MV-4-11 (cell line): ENCODE measurements around the gene LMTK2.

Experiments used
- DNase-seq: peaks from one replicate; lab custom pipeline; 2025; lab: John Stamatoyannopoulos, UW

LMTK2 gene

DNA sequence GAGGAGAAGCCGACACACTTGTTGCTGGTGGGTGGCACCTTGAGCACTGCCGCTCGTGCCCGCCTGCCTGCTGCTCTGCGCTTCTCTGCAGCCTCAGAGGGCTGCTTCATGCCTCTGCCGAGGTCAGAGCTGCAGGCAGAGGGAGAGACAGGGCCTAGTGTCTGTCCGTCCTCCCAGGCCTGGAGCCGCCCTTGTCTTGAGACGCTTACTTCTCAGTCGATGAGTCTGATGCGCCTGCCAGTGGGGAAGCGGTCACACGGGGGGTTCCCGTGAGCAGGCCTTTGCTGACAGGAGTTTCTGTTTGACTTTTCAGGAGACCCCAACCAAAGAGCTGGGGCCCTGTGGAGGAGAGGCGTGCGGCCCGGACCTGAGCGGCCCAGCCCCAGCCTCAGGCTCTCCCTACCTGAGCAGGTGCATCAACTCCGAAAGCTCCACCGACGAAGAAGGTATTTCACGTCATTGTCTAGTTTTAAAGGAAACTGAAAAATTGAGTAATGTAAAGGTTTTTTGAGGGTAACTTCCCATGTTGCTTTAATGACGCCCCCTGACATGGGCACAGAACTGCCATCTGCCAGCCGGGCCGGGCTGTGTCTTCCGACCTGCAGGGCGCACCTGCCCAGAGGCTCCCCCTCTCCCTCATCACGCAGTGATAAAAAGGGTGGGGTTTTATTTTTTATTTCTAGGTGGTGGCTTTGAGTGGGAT, 96.8 kb downstream of the LMTK2 start:
- no peak for DNase-seq

DNA sequence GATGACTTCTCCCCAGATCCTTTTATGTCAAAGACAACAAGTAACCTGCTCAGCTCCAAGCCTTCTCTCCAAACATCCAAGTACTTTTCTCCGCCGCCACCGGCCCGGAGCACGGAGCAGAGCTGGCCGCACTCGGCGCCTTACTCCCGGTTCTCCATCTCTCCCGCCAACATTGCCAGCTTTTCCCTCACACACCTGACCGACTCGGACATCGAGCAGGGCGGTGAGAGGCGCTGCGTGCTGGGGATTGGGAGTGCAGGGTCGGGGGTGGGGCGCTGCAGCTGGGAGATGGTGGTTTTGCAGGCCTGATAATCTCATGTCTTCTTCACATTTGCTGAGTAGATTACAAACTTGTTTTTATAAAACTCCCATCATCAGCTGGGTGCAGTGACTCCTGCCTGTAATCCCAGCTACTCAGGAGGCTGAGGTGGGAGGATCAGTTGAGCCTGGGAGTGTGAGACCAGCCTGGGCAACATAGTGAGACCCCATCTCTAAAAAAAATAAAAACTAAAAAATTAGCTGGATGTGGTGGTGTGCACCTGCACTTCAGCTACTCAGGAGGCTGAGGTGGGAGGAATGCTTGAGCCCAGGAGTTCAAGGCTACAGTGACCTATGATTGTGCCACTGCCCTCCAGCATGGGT, 97.4 kb downstream of the LMTK2 start:
- no peak for DNase-seq

DNA sequence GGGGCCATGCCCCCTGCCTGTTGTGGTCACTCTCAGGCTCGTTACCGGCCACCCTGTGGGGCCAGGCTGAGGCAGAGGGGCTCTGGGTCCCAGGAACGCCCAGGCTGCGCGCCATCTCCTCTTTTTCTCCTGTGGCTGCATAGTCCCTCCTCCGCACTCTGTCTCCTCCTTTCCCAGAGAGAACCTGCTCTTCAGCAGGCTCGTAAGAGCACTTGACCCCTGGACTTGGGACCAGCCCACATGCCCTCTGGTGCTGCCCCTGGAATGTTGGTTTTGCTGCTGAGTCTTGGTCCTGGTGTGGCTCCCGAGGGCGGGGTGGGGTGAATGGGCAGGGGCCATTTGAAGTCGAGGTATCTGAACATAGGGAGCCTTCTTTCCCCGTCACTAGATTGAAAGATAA, 98.0 kb downstream of the LMTK2 start:
- no peak for DNase-seq

DNA sequence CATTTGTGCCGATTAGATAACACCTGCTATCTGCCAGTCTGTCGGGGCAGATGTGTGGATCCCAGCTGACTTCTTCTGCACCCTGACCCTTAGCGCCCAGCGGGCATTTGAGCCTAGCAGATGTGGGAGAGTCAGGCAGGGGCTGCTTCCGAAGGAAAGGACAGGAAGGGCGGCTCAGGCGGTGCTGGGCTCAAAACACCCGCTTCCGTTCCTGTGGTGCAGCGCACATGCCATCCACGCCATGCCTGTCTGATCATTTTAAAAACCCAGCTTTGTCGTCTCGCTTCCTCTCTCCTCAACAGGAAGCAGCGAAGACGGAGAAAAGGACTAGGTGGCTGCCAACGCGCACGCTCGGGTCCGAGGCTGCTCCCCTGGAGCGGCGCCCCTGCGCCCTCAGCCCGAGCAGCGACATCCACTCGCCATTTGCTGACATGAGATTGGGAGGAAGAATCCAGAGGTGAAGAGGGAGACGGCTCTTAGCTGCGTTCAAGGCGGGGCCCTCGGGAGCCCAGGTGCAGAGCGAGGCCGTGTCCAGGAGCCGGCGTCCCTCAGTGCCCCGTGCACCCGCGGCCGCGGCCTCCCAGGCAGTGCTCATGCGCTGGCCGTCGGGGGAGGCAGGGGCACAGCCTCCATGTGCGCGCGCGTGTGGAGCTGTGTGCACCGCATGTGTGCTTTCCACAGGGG, 98.6 kb downstream of the LMTK2 start:
- DNase-seq = no peak

DNA sequence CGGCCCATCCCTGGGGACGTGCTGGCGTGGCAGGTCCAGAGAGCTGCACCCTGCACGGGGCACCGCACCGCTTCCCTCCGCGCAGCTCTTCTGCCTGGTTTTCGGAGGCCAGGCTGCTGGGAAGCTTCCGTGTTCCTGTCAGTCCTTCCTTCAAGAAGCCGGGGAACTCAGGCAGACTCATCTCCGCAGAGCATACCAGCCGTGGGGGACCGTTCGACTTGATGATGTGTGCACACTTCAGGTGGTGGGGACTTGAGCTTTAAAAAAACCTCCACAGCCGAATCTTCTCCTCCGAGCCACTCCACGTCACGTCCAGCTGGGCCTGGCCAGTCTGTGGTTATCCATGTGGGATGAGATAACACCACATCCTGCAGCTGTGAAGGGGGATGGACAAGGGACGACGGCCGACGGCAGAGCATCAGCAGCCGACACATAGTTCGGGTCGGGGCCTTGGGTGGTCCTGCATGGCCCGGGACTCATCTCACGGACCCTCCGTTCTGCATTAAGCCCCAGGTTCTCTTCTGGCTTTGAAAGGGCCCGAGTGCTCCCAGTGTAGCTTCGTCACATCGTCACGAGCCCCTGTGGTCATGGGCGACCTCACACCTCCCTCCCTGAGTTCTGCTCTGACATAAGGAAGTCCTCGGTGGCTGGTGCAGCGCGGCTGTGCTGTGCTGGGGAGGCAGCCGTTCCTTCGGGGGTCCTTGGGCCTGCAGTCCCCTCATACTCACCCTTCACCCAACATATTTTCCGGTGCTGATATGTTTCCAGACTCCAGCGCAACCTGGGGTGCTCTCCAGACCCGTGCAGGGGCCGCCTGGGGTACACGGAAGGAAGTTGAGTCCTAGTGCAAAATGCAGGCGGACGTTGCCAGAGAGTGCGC, 100.0 kb downstream of the LMTK2 start:
- no peak for DNase-seq

DNA sequence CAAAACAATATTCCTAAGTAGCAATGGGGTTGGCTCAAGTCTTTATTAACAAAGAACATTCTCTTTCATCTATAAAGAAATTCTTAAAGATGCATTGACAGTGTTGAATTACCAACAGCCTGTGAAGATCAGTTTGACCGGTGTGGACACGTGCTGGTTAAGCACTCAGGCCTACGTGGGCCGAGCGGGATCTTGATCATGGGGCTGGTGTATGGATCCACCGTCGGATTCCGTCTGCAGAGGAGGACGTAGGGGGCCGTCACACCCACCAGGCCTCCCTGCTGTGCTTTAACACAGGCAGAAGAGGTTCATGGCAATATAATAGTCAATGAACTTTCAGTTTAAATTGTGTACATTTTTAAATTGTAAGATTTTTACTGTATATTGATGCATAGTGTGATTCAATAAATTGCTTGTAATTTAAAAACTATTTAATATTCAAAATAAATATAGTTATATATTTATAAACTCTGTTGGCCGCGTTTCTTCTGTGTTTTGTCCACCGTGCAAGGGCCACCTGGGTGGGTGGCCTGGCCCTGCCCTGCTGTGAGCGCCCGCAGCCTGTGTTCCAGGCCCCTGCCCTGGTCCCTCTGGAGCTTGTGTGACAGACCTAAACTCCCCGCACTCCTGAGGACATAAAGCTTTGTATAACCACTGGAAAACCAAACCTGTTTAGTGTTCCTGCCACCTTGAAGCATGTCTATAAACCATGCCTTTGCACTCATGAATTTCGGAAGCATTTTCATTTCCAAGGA, 102.7 kb downstream of the LMTK2 start:
- DNase-seq = no peak

DNA sequence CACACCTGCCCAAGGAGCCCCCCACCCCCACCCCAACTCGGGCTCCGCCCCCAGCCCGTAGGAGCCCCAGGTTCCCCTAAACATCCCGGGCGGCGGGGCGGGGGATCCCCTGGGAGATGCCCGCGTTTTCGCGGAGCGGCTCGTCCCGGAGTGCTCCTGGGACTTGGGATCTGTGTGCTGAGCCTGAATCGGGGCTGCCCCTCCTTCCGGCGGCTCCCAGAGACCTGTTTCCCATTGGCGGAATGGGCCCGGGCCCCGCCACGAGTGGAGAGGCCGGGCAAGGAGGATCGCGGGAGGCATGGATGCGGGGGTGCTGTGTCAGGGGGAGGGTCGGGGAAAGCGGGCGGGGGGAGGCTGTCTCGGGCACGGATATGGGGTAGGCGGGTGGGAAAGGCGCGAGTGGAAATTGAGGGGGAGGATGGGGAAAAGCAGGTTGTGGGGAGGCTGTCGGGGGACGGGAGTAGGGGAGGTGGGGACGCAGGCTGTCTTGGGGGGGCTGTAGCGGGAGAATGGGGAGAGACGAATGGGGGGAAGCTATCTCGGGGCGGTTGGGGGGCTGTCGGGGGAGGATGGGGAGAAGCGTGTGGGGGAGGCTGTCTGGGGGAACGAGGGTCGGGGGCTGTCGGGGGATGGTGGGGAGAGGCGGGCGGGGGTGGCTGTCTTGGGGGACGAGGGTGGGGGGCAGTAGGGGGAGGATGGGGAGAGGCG, 104.0 kb downstream of the LMTK2 start:
- no peak for DNase-seq

DNA sequence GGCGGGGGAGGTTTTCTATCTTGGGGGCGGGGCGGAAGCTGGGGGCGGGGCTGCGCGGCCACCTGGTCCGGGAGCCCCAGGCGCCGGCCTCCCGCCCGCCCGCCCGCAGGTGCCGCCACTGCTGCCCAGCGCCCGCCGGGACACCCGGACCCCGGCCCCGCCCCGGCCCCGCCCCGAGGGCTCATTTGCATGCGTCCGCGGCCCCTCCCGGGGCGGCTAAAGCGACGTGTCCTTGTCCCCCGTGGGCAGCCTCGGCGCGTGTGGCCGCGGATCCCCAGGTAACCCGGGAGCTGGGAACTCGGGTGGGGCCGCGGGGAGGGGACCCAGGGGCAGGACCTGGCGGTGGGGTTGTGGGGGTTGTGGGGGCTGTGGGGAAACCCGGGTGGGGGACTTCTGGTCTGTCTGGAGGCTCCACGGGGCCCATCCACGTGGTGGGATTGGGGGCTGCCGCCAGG, 104.6 kb downstream of the LMTK2 start, which contains the start of gene BHLHA15:
Gene BHLHA15, plus strand, starts transcription at position 219 of the 455 bp plus-strand sequence. CDS start 871 bp downstream, outside the sequence.
- no peak for DNase-seq

DNA sequence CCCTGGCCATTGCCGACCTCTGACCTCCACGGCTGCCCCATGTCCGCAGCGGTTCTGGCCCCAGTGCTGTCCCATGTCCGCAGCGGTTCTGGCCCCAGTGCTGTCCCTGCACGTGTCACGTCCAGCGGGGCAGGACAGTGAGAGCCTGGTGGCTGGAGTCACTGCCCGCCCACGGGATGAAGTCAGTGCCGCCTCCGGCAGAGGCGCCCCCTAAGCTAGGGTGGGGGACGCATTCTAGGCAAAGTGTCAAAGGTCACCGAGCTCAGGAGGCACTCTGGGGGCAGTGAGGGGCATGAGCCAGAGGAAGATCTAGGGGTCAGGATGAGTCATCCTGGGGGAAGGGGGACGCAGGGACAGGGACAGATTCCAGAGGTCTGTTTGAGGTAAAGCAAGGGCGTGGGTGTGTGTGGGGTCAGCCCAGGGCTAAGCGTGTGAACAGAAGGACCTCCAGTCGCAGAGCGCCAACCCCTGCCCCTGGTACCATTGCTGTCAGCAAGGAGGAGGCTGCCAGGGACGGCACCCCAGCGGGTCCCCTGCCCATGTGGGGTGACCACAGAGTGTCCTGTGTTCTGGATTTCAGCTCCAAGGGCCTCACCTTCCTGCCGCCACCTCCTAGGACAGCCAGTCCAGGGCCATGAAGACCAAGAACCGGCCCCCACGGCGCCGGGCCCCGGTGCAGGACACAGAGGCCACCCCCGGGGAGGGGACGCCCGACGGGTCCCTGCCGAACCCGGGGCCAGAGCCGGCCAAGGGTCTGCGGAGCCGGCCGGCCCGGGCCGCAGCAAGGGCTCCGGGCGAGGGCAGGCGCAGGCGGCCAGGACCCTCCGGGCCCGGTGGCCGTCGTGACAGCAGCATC, 105.2 kb downstream of the LMTK2 start:
- no peak for DNase-seq

DNA sequence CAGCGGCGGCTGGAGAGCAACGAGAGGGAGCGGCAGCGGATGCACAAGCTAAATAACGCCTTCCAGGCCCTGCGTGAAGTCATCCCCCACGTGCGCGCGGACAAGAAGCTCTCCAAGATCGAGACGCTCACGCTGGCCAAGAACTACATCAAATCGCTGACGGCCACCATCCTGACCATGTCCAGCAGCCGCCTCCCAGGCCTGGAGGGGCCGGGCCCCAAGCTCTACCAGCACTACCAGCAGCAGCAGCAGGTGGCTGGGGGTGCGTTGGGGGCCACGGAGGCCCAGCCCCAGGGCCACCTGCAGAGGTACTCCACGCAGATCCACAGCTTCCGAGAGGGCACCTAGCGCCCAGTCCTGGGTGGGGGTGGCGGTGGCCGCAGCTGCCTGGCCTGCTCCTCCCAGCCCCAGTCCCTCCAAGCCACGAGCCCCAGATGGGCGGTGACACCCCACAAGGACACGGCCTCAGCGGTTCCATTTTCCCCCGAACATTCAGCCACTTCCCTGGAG, 105.9 kb downstream of the LMTK2 start:
- DNase-seq = no peak

DNA sequence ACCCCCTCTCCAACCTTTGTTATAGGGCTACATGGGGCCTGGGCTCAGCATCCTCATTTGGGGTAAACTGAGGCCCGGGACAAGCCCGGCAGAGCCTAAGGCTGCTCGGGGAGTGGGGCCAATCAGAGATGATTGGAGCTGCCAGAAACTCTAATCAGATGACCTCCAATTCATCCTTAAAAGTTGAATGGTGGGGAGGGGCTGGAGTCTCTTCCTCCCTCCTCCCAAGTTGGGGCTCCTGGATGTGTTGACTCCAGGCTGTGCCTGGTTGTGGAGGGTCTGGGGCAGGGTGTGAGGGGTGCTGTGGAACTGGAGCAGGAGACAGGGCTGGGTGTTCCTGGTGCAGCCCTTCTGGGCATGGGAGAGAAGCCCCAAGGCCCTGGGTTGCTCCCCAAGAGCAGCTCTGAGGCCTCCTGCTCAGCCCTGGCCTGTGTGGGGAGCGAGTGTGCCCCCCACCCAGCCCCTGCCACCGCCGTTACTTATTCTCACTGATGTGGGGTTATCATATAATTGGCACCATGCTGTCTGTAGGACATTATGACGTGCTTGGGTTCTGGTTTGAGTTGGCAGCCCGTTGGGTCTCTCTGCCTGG, 106.7 kb downstream of the LMTK2 start:
- DNase-seq = no peak

DNA sequence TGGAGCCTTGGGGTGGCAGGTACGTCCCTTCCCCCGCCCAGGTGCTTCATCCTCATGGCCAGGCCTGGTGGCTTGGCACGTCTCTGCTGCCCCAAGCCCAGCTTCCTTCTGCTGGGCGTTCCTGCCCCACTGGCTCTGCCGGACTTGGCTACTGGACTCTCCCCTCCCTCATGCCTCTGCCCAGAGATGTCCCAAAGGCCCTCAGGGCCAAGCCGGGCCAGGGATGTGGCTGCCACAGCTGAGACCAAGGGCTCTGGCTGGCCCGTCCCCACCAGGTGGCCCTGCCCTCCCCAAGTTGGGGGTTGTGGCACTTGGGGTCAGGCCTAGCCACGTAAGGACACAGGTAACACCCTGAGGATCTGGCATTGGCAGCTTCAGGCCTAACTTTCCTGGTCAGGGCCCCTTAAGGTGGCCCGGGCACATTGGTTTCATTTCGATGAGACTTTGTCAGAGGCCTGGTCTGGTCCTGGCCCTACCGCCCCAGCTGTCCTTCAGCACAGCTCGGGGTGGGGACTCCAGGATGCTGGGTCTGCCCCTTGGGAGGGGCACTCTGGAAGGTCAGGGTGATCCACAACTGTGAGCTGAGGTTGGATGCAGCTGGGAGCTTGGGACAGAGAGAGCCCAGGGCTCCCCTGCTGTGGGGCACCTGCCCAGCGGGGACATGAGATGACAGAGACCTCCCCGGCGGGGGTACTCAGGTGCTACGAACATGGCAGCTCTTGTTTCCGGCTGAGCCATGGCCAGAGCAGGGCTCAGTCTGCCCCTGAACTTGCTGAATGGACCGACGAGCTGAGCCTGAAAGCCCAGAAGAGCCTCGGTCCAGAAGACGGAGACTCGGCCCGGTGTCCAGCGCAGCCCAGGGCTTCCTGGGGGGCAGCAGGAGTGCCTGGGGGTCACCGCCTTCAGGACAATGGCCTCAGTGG, 107.5 kb downstream of the LMTK2 start:
- no peak for DNase-seq

DNA sequence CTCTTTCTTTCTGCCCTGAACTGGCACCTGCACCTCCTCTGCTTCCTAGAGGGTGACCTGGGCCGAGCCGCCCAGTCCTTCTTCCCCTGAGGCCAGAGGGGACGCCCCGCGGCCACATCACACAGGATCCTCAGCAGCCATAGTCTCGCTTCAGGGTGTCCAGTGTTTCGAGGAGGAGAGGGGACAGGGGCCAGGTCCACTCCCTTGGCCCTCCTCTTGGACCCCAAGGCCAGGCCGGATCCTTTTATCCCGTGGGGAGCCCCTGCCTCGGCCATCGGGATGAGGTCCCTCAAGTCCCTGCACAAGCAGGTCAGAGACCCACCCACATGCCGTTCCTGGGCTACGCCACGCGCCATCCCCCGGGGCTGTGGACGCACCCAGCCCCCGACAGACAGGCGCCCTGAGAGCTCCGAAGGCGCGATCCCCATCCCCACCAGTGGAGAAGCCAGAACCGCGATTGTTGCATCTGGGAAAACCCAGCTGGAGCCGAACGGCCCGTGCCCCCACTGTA, 108.2 kb downstream of the LMTK2 start:
- no peak for DNase-seq

DNA sequence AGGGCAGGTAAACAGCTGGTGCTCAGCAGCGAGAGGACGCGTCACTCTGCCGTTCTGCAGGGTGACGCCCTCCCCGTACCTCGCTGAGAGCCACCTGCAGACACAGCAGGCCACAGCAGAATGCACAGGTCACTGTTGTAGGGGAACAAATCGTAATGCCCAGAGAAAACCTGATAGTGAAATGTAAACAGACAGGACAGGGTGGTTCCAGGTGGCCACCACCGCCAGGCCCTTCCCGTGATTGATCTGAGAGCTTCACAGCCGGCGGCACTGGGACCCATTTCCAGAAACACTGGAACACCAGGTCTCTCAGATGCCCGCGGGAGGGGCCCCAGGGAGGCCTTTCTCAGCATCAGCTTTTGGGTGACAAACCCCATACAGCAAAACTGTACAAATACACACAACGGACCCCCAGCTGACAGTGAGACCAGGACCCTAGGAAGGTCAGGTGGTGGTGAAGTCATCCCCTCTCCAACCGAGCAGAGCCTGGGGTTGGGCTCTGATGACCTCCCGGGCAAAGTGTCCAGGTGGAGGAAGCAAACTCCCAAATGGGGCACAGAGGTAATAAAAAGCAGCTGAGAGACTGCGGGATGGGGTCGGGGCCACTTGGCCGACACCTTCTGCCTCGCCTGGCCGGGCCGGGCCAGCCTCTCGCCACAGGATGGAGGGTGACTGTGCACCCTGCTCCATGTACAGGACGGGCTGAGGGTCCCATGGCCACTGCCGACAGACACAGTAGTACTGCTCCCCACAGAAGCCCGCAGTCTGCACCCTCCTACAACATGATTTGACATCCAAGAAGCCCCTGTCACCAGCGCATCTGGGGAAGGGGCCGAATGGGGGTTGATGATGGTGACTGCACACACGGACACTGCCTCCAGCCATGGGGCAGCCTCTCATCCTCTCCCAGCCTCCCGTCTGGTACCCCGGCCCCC, 109.2 kb downstream of the LMTK2 start:
- DNase-seq = no peak

DNA sequence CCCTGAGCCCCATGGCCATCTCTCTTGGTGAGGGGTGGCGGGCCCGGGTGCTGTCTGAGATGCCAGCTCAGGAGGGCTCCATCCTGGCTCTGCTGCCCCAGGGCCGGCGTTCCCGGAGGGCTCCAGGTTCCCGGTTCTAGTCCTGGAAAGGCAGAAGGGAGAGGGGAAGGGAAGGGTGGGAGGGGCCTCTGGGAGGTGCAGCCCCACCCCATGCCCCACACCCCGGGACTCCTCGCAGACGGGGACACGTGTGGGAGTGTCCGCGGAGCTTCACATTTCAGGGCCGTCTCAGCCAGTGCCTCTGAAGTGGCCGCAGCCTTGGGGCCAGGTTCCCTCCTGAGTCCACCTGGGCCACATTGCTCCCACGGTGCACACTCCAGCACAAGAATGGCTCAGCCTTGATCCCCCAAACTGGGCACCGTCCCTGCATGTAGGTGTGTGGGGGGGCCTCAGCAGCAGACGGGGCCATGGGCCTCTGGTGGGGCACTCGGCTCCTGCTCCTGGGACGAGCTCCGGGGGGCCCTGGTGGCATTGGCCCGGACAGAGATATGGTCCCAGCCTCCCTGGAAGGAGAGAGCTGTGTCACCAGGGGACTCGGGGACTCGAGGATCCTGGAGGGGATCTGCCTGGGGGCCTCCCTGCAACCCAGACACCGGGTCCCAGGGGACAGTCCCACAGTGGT, 110.4 kb downstream of the LMTK2 start:
- no peak for DNase-seq
